Activated T-helper 1 cell treated with Interleukin-2 at 50 U/mL for 16 hours (primary cell): ENCODE results near the gene C19orf85.
"Not testable (repeated sequence)": the region's sequence is repeated elsewhere in the genome, so short reads cannot be mapped to it uniquely, and the experiment has no call there.

Source experiments
- DNase-seq: peaks from one replicate; pipeline ENCODE4 v3.0.0-alpha.2; 2020; ENCODE audit warnings: low read depth

Gene C19orf85

DNA sequence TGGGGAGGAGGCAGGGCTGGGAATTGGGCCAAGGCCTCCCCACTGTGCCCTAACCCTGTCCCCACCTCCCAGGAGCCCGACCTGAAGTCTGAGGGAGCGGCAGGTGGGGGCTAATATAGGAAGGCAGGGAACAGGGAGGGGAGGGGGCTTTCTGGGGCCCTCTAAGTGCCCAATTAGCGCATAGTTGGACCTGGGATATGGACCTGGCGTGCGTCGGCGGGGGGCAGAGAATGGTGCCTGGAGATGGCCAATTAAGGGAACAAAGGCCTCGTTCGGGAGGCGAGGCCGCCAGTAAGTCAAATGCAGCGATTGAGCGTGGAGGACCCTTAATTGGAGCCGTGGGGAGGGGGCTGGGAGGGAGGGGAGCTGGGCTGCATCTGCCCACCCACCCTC is at the start of gene C19orf85:
TSS of gene C19orf85 (minus strand) at position 90 of the 393 bp plus-strand sequence. CDS start 197 bp downstream, outside the sequence.
- no peak for DNase-seq

DNA sequence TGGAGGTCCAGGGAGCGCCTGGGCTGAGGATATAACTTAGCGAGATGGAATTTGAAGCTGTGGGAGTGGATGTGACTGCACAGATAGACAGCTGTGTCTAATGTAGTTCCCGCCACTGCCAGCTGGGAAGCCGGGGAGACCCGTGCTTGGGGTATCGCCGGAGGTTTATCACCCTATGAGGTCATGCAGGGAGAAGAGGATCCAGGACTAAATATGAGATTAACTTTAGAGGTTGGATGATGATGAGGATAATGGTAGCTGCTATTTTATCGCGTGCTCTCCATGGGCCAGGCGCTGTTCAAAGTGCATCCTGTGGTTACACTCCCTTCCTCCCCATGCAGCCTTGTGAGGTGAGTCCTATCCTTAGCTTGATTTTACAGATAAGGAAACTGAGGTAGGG is 43.6 kb upstream of the C19orf85 start:
- no peak for DNase-seq

DNA sequence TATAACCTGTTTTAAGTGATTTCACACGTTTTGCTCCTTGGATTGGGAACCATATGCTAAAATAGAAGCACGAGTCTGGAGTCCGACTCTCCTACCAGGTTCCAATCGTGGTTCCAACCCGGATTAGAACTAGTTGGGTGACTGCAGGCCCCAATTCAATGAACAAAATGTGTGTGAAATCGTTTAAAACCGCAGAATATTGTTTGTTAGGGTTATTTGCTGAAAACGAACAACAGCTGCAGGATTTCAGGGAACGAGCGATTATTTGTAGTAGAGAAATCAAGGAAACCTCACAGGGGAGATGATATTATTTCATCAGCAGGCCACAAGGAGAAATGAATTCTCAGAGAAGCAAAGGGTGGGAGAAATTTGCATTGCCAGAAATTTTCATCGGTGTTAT is 40.4 kb upstream of the C19orf85 start:
- DNase-seq: no peak

DNA sequence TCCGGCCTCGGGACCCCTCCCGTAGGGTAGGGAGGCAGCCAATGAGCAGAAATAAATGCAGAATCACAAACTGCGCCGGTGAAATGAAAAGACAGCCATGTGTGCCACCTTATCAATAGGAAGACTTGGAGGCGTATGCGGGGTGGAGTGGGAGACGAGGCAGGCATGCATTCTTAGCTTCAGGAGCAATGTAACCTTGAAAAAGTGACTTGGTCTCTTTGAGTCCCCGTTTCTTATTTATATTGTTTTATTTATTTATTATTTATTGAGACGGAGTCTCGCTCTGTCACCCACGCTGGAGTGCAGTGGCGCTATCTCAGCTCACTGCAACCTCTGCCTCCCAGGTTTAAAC is 39.7 kb upstream of the C19orf85 start:
- no peak for DNase-seq

DNA sequence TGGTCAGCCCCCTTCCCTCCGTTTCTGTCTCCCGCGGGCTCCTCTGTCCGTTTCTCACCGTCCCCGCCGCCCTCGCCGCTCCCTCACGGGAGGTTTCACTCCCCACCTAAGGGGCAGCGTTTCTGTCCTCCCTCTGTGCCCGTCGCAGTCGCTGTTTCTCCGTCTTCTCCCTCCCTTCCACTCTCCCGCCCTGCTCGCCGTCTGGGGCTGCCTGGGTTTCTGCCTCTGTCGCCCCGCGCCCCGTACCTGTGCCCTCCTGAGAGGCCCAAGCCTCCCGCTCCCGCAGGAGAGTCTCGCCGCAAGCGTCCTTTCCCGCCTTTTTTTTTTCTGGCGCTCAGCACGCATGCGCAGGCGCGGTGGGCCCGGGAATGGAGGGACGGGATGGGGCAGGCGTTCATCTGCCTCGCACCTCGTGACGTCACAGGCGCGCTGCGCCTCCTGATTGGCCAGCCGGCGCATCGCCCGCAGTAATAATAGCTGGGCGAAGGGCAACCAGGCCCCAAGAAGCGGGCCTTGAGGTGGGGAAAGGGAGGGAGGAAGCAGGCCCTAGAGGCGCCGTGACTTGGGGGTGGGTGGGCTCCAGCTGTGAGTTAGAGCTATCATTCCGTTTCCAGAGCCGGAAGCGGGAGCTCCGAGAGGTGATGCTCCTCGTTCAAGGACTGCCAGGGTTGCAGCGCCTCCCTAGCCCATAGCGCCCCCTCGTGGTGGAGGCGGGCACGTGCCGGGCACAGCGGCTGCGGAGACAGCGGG is 39.1 kb upstream of the C19orf85 start:
- peak; percentile 86 for DNase-seq

DNA sequence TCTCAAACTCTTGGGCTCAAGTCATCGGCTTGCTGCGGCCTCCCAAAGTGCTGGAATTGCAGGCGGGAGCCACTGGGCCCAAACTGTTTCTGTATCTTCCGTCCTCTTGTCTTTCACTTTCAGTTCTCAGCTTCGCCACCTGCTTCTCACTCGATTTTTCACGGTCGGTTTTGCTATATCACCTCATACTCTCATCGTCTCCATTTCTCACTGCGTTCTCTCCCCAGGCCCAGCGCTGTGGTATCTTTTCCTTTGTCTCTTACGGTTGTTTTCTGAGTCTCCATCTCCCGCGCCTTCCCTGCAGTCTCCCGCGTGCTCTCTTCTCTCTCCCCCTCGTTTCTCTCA is 38.6 kb upstream of the C19orf85 start:
- no peak for DNase-seq

DNA sequence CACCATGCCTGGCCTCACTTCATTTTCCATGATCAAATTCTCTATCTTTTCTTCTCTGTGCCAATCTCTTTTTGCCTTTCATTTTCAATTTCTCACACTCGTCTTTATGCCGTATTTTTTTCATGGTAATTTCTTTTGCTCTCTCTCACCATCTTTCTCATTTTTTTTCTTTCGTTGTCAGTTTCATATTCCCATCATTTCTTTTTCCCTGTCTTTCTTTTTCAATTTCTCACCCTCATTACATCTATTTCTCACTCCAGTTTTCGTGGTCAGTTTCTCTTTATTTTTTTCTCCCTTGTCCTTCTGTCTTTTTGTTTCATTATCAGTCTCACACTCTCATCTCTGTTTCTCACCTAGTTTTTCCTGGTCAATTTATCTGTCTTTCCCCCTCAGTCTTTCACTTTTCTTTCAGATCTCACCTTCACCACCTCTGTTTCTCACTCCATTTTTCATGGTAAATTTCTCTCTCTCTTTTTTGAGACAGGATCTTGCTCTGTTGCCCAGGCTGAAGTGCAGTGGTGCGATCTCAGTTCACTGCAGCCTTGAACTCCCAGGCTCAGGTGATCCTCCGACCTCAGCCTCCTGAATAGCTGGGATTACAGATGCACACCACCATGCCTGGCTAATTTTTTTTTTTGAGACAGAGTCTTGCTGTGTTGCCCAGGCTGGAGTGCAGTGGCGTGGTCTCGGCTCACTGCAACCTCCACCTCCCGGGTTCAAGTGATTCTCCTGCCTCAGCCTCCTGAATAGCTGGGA is 37.8 kb upstream of the C19orf85 start:
- DNase-seq: no peak

DNA sequence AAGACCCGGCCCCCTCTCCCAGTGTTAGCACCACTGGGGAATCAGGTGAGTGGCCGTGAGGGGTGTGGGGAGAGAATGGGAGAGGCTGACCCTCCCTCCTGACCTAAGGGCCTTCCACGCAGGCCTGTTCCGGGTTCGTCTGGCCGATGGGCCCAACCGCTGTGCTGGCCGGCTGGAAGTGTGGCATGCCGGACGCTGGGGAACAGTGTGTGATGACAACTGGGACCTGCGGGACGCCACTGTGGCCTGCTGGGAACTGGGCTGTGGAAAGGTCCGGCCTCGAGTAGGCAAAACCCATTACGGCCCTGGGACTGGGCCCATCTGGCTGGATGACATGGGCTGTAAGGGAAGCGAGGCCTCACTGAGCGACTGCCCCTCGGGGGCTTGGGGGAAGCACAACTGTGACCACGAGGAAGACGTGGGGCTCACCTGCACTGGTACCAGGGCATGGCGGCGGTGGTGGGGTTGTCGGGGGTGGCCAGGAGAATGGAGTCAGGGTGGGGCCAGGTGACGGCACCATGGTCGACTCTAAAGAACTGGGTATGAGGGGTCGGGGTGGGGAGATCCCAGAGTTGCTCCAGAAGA is 35.9 kb upstream of the C19orf85 start:
- no peak for DNase-seq

DNA sequence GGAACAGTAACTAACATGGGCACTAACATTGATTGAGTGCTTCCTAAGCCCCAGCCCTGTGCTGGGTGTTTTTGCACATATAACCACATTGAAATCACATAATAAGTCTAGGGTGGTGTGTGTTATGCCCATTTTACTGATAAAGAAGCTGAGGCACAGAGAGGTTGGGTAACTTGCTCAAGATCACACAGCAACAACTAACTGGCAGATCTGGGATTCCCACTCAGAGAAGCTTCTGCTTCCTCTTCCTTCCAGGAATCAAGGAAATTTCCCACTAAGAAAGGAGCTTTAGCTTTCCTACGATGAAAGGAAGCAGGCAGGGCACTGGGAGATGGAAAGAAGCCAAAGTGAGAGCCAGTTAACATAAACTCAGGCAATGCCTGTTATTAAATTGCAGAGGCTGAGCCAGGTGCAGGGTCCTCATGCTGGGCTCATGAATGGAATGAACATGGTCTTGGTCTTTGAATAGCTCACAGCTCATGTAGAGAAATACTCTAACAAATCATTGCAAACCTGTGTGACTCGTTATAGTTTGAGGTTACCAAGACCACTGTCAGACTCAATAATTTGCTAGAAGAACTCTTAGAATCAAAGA is 33.8 kb upstream of the C19orf85 start:
- DNase-seq: no peak

DNA sequence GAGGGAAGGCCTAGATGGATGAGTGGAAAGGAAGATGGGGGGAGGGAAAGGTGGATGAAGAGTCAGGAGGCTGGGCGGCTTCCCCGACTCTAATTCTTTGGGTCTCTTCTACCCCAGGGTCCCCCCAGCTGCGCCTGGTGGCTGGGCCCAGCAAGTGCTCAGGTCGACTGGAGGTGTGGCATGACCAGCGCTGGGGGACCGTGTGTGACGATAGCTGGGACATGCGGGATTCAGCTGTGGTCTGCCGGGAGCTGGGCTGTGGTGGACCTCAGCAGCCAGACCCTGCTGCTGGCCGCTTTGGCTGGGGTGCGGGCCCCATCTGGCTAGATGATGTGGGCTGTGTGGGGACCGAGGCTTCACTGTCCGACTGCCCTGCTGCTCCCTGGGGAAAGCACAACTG is 33.2 kb upstream of the C19orf85 start:
- no peak for DNase-seq

DNA sequence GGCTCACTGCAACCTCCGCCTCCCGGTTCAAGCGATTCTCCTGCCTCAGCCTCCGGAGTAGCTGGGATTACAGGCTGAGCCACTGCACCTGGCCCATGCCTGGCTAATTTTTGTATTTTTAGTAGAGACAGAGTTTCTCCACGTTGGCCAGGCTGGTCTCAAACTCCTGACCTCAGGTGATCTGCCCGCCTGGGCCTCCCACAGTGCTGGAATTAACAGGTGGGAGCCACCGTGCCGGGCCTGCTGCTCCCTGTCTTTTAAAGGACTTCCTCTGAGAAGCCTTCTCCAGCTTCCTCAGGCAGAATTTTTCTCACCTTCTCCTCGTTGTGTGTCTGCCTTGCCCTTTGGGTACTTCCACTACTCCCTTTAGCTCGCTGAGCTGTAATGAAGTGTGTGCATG is 32.3 kb upstream of the C19orf85 start:
- not testable (repeated sequence) for DNase-seq

DNA sequence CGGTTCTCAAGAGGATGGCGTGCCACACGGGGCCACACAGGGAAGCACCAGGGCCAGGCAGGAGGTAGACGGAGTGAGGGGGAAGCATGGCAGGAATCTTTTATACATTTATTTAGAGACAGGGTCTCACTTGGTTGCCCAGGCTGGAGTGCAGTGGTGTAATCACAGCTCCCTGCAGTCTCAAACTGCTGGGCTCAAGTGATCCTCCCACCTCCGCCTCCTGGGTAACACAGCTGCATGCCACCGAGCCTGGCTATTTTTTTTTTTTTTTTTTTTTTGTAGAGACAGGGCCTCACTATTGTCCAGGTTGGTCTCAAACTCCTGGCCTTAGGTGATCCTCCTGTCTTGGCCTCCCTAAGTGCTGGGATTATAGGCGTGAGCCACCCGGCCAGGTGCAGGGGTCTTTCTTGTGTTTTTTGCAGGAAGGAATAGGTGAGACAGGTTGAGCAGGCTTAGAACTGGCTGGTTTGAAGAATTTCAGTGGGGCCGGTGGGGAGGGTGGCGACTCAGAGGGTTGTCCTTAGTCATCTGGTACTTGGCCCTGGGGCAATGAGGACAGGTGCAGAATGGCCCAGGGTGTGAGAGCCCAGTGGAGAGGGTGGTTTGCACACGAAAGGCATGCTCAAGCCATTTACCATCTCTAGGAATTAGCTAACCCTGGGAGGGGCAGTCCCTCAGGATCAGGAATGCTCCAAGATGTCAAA is 31.2 kb upstream of the C19orf85 start:
- no peak for DNase-seq

DNA sequence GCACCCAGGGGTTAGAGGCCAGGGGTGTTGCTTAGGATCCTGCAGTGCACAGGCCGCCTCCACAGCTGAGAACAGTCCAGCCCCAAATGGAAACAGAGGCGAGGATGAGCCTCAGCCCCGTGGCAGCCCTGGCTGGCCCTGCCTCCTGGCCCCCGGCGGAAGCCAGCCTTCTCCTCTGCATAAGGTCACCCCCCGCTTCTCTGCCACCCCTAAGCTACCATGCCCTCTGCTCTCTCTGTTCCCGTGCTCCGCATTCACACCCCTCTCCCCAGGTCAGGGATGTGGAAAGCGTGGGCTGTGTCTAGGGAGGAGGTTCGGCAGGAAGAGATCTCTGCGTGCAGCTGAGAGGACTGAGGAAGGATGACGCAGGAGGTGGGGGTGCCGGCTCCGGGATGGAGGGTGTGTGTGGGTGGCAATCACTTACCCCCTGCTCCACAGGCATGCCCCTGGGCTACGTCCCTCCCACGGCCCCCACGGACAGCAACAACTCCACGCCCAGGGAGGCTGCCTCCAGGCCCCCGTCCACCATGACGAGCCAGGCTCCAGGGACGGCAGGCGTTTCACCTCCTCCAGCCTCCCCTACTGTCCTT is 29.7 kb upstream of the C19orf85 start:
- no peak for DNase-seq

DNA sequence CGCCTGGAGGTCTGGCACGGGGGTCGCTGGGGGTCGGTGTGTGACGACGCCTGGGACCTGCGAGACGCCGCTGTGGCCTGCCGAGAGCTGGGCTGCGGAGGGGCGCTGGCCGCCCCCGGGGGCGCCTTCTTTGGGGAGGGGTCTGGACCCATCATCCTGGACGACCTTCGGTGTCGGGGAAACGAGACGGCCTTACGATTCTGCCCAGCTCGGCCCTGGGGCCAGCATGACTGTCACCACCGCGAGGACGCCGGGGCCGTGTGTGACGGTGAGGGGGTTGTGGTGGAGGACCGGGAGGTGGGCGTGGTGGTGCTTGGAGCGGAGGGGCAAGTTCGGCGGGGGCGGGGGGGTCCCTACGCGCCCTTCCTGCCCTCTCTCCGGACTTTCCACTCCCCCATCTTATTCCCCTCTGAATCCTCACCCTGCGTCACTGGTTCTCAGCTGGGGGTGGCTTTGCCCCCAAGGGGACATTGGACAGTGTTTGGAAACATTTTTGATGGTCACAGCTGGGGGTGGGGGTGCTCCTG is 29.2 kb upstream of the C19orf85 start:
- DNase-seq: no peak

DNA sequence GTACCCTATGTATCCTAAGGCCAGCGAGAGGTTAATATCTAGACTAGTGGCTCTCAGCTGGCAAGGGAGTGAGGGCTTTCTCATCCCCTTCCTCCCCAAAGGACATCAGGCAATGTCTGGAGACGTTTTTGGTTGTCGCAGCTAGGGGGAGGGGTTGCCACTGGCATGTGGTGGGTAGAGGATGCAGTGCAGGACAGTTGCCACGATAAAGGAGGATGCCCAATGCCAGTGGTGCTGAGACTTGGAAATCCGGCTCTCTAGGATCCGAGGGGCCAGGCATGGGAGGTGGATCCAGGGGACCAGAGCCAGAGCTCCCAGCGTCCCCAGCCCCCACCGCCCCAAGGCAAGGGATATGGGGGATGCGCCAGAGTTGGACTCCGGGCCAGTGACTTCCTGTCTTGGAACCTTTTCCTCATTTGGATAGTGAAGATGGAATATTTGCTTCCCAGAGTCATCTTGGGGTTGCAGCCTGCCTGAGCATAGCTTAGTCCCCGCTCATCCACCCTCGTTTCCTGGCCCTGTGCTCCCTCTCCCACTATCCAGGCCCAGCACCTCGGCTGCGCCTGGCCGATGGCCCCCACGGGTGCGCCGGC is 28.6 kb upstream of the C19orf85 start:
- DNase-seq: no peak

DNA sequence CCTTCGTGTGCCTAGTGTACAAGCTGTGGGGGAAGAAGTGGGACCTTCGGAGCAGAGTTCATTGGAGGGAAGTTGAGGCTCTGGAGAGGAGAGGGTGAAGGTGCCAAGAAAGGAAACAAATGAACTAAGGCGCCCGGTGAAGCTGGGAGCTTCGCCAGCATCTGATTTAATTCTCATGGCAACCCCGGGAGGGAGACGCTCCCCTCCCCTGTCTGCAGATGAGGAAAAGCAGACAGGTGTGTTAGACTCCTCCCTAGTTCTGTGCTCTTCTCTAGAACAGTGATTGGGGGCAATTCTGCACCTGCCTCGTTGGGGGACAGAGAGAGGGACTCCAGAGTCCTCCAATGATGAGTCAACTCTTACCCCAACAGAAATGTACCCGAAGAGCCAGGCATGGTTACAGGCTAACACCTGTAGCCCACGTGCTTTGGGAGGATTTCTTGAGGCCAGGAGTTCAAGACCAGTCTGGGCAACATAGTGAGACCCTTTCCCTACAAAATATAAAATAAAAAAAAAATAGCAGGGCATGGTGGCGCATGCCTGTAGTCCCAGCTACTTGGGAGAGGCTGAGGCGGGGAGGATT is 27.9 kb upstream of the C19orf85 start:
- no peak for DNase-seq

DNA sequence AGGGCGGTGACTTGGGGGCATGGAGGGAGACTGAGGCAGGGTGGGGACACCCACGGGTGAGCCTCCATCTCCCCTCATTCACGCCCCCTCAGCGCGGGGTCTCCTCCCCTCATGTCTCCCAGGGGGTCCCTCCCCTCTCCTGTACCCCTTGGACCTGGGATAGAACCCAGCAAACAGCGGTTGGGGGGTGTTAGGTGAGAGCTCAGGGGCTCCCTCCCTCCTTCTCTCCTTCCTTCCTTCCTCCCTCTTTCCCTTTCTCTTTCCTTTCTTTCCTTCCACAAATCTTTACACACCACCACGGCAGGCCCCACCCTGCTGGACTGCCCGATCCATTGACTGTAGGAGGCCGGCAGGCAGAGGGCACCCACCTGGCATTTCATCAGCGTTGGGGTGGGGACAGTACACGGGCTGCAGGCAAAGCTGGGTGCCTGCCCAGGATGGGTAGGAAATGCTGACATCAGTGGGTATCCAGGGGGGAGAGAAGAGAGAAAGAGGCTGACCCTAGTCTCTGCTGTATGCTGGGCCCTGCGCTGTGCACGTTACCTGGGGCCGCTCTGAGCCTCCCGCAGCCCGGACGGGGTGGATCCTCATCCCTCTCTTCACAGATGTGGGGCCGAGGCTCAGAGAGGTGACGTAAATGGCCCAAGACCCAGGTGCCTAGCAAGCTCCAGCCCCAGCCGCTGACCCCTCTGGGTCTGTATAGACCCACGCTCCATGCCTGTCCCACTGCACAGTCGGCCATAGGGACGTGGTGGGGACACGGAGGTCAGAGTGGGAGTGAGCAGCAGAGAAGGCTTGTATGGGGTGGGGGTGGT is 27.2 kb upstream of the C19orf85 start:
- no peak for DNase-seq

DNA sequence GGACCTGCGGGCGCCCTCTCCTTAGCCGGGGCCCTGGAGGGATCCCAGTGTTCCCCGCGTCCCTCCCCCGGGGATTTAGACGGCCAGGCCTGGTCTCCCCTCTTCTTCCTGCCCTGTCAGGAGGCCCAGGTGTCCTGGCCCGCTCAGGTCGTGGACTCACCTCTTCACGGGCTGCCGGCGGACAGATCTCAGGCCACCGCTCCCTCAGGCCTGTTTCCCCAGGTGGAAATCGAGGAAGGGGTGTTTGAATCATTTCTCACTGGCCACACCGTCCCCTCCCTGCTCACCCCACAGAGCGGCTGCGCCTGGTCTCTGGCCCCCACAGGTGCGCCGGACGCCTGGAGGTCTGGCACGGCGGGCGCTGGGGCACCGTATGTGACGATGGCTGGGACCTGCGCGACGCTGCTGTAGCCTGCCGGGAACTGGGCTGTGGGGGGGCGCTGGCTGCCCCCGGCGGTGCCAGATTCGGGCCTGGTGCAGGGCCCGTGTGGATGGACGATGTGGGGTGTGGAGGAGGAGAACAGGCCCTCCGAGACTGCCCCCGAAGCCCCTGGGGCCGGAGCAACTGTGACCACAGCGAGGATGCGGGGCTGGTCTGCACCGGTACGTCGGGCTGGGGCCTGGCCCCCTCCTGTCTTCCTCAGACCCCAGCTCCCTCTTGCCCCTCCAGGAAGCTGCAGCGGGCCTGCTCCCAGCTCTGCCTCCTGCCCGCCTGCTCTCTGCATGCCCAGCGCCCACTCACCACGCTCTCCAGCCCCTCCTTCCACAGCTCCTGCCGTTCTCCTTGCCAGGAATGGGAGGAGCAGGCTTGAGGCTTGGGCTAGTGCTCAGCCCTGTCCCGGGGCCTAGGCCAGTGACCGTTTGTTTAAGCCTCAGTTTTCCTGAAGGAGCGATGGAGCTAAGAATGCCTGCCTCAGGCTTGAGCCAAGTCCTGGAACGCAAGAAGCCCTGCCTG is 26.2 kb upstream of the C19orf85 start:
- no peak for DNase-seq
